HEK293 (cell line): Measurements from ENCODE around the gene BLM.
A peak's percentile ranks its signal among the peaks of the same experiment; 100 is the strongest.

Experiments used
- CTCF ChIA-PET: fragments of 350-600 bp; formaldehyde crosslinking; extraction: SDS; loops from one replicate; lab custom pipeline; 2021; ENCODE audit warnings: antibody characterized with exemption; lab: Yijun Ruan, JAX
- POLR2A ChIA-PET: fragments of 300-600 bp; formaldehyde crosslinking; extraction: SDS; loops from one replicate; lab custom pipeline; 2020; ENCODE audit warnings: antibody characterized with exemption, inconsistent platforms; lab: Yijun Ruan, JAX
- H3K27ac ChIP-seq: fragments of 200-500 bp; sonication (Bioruptor generic); 2 replicates; pipeline ENCODE4 v1.5.1; 2014; ENCODE audit warnings: low read depth, low read length, control low read depth, inconsistent platforms; ENCODE audit errors: extremely low read depth
- H3K36me3 ChIP-seq, 2 experiments: fragments of 200-500 bp in 1 of 2; sonication (Bioruptor generic) in 1 of 2; 1 replicate in 1 of 2; 2 replicates in 1 of 2; pipeline ENCODE4 v1.5.1; 2014 to 2017; ENCODE audit warnings: inconsistent platforms in 2 of 2, low read length in 2 of 2; ENCODE audit not compliant: control insufficient read depth in 2 of 2, insufficient read depth in 1 of 2
- H3K4me1 ChIP-seq: fragments of 200-500 bp; sonication (Bioruptor generic); 2 replicates; pipeline ENCODE4 v1.5.1; 2014; ENCODE audit warnings: mild to moderate bottlenecking, low read length, inconsistent platforms; ENCODE audit not compliant: control insufficient read depth, insufficient read depth
- H3K4me3 ChIP-seq: 2 replicates; pipeline ENCODE4 v1.5.1; 2011; ENCODE audit warnings: low read depth, mild to moderate bottlenecking, control low read depth, low read length, moderate library complexity
- H3K9me3 ChIP-seq: fragments of 200-500 bp; sonication (Bioruptor generic); 2 replicates; pipeline ENCODE4 v1.5.1; 2014; ENCODE audit warnings: low read depth, low read length, inconsistent platforms; ENCODE audit not compliant: control insufficient read depth, insufficient read depth
- AEBP2 ChIP-seq: fragments of 450-650 bp; formaldehyde crosslinking; IDR thresholded peaks from 2 replicates; pipeline ENCODE4 v1.5.1; 2016; ENCODE audit warnings: missing biosample characterization, missing genetic modification characterization, borderline replicate concordance
- ATF2 ChIP-seq: fragments of 450-650 bp; formaldehyde crosslinking; IDR thresholded peaks from 2 replicates; pipeline ENCODE4 v1.5.1; 2016; ENCODE audit warnings: missing biosample characterization, missing genetic modification characterization, low read depth
- EGR2 ChIP-seq: fragments of 450-650 bp; formaldehyde crosslinking; IDR thresholded peaks from 2 replicates; pipeline ENCODE4 v1.5.1; 2016; ENCODE audit warnings: low read depth, missing biosample characterization, missing genetic modification characterization
- GLIS1 ChIP-seq: fragments of 450-650 bp; formaldehyde crosslinking; IDR thresholded peaks from 2 replicates; pipeline ENCODE4 v1.5.1; 2016; ENCODE audit warnings: missing biosample characterization, missing genetic modification characterization
- KLF7 ChIP-seq: fragments of 450-650 bp; formaldehyde crosslinking; IDR thresholded peaks from 2 replicates; pipeline ENCODE4 v1.5.1; 2016; ENCODE audit warnings: missing biosample characterization, missing genetic modification characterization, borderline replicate concordance
- SETDB1 ChIP-seq: IDR thresholded peaks from one replicate; pipeline ENCODE4 v1.6.1; 2017; ENCODE audit warnings: mild to moderate bottlenecking, low read length, moderate library complexity, mixed read lengths; ENCODE audit not compliant: insufficient read length
- ZBTB17 ChIP-seq: fragments of 450-650 bp; formaldehyde crosslinking; IDR thresholded peaks from 2 replicates; pipeline ENCODE4 v1.5.1; 2016; ENCODE audit warnings: missing biosample characterization, missing genetic modification characterization
- ZBTB48 ChIP-seq: fragments of 450-650 bp; formaldehyde crosslinking; IDR thresholded peaks from 2 replicates; pipeline ENCODE4 v1.5.1; 2016; ENCODE audit warnings: missing biosample characterization, missing genetic modification characterization
- ZBTB8A ChIP-seq: fragments of 450-650 bp; formaldehyde crosslinking; IDR thresholded peaks from 2 replicates; pipeline ENCODE4 v1.5.1; 2016; ENCODE audit warnings: missing biosample characterization, missing genetic modification characterization
- ZNF335 ChIP-seq: fragments of 450-650 bp; formaldehyde crosslinking; conservative IDR thresholded peaks from 2 replicates; pipeline ENCODE4 v1.5.1; 2016; ENCODE audit warnings: missing biosample characterization, missing genetic modification characterization
- ZNF341 ChIP-seq: fragments of 450-650 bp; formaldehyde crosslinking; IDR thresholded peaks from 2 replicates; pipeline ENCODE4; 2016; ENCODE audit warnings: low read depth, missing biosample characterization, missing genetic modification characterization
- ZNF426 ChIP-seq: fragments of 450-650 bp; formaldehyde crosslinking; IDR thresholded peaks from 2 replicates; pipeline ENCODE4 v1.5.1; 2017; ENCODE audit warnings: missing biosample characterization, missing genetic modification characterization, mild to moderate bottlenecking, inconsistent platforms, moderate library complexity
- ZNF600 ChIP-seq: fragments of 450-650 bp; formaldehyde crosslinking; IDR thresholded peaks from 2 replicates; pipeline ENCODE4 v1.5.1; 2016; ENCODE audit warnings: missing biosample characterization, missing genetic modification characterization
- ZNF76 ChIP-seq: fragments of 450-650 bp; formaldehyde crosslinking; IDR thresholded peaks from 2 replicates; pipeline ENCODE4; 2016; ENCODE audit warnings: low read depth, missing biosample characterization, missing genetic modification characterization, borderline replicate concordance

Gene BLM

GRCh38 chr15:90862487-90862886 is 145.3 kb downstream of the BLM start:
- Histone ChIP-seq H3K9me3 (no peaks in the 10 kb centered on the region), H3K4me1 (peaks cover 20% of the 10 kb centered on the region)
- POLR2A ChIA-PET: no interaction called here
- peak; percentile 59 for TF ChIP-seq ATF2 (tag by site-specific recombination)
- no peak for TF ChIP-seq SETDB1
- TF ChIP-seq, all 188 proteins: peak for 1
- Histone ChIP-seq H3K27ac (no peak overlapping the region), H3K4me3 (no peak overlapping the region), H3K36me3 (no peaks in the 10 kb centered on the region)
- CTCF ChIA-PET: no interaction called here

- POLR2A ChIA-PET: no interaction called here
Observed at GRCh38 chr15:90862964-90863778, 146.0 kb downstream of the BLM start.

GRCh38 chr15:90863987-90864386 is 146.8 kb downstream of the BLM start:
- Histone ChIP-seq H3K9me3 (no peaks in the 10 kb centered on the region), H3K4me1 (peaks cover 32% of the 10 kb centered on the region), H3K4me3 (no peak overlapping the region), H3K36me3 (no peaks in the 10 kb centered on the region), H3K27ac (no peak overlapping the region)
- TF ChIP-seq ZNF426 (tag by site-specific recombination): no peak
- peak; percentile 76; the same call in 1 of the 2 replicates for TF ChIP-seq ZBTB17 (tag by site-specific recombination)
- ChIA-PET CTCF (interaction anchor here (1.1 to 1.2 kb wide), 2 partner anchors 22 to 69 kb away, joined by 5 to 8 read pairs; partner anchors contain the start of gene HDDC3), POLR2A (interaction anchor here (0.6 kb wide), 1 partner anchor 91 kb away, joined by 13 read pairs; no protein-coding TSS in a partner anchor)

More at GRCh38 chr15:90862964-90863778, 146.0 kb downstream of the BLM start:
- TF ChIP-seq ZBTB48 (0 out of 2 replicates have a peak, but pooled peaks have one; percentile 16), ZNF335 (tag by site-specific recombination) (peak; percentile 51), ZNF76 (no peak), ZNF600 (tag by site-specific recombination) (no peak), AEBP2 (tag by site-specific recombination) (no peak), GLIS1 (tag by site-specific recombination) (peak; percentile 77), EGR2 (no peak), ZNF341 (tag by site-specific recombination) (peak; percentile 63), ZBTB8A (tag by site-specific recombination) (peak; percentile 34; the same call in 1 of the 2 replicates)
- Histone ChIP-seq H3K36me3 (no peaks in the 10 kb centered on the region), H3K9me3 (no peaks in the 10 kb centered on the region), H3K4me3 (no peak overlapping the region), H3K4me1 (peaks cover 24% of the 10 kb centered on the region), H3K27ac (0 out of 2 replicates have a peak overlapping the region, but pooled peaks have one; percentile 1)
- CTCF ChIA-PET: interaction anchor here (1.2 kb wide), 1 partner anchor 69 kb away, joined by 5 read pairs; the partner anchor contains the start of gene HDDC3

GRCh38 chr15:90864507-90864906 is 147.4 kb downstream of the BLM start:
- Histone ChIP-seq H3K4me3 (no peak overlapping the region), H3K36me3 (no peaks in the 10 kb centered on the region), H3K27ac (no peak overlapping the region), H3K9me3 (no peaks in the 10 kb centered on the region), H3K4me1 (peaks cover 37% of the 10 kb centered on the region)
- POLR2A ChIA-PET: interaction anchor here (0.6 kb wide), 1 partner anchor 92 kb away, joined by 13 read pairs; no protein-coding TSS in a partner anchor
- CTCF ChIA-PET: interaction anchor here (0.7 to 1.2 kb wide), 3 partner anchors 18 to 68 kb away, joined by 3 to 8 read pairs (median 5); partner anchors contain the start of gene HDDC3
- TF ChIP-seq KLF7 (tag by site-specific recombination) (no peak), GLIS1 (tag by site-specific recombination) (peak; percentile 73)
